Lung (tissue), 12 donors: ENCODE results near the gene CAPZA1. TPM values are rescaled to one million over a fixed set of nuclear protein-coding genes. Genes with fewer than 3 reads are reported as not detected.
"Not testable (repeated sequence)": the region's sequence is repeated elsewhere in the genome, so short reads cannot be mapped to it uniquely, and the experiment has no call there.

Source experiments
- ATAC-seq: fragments of 200-7000 bp; cut with Tn5 transposase; one replicate; pipeline ENCODE4 v1.9.1; 2020; ENCODE audit warnings: moderate number of reproducible peaks; ENCODE audit not compliant: insufficient read depth, low FRiP score
- DNase-seq, 3 donors: peaks; one replicate each; pipeline ENCODE4 v3.0.0-alpha.2; 2013 to 2017
- H3K27ac ChIP-seq, 2 donors: one replicate each; pipeline ENCODE4 v1.5.1; 2013; ENCODE audit warnings: mild to moderate bottlenecking in 2 of 2, moderate library complexity in 2 of 2, control low read depth in 1 of 2, inconsistent platforms in 1 of 2, low read depth in 1 of 2, low read length in 1 of 2
- H3K27me3 ChIP-seq, 3 donors: one replicate each; pipeline ENCODE4 v1.5.1; 2013; ENCODE audit warnings: low read length in 2 of 3; ENCODE audit not compliant: control insufficient read depth in 3 of 3, insufficient read depth in 3 of 3
- H3K36me3 ChIP-seq, 4 donors: one replicate each; pipeline ENCODE4 v1.5.1; 2013; ENCODE audit warnings: low read length in 4 of 4, mild to moderate bottlenecking in 1 of 4, moderate library complexity in 1 of 4; ENCODE audit not compliant: control insufficient read depth in 4 of 4, insufficient read depth in 4 of 4
- H3K4me1 ChIP-seq, 5 donors: one replicate each; pipeline ENCODE4 v1.5.1; 2013; ENCODE audit warnings: low read length in 5 of 5, mild to moderate bottlenecking in 2 of 5, moderate library complexity in 1 of 5; ENCODE audit not compliant: control insufficient read depth in 5 of 5, insufficient read depth in 5 of 5
- H3K4me3 ChIP-seq: one replicate; pipeline ENCODE4 v1.5.1; 2013; ENCODE audit warnings: mild to moderate bottlenecking, control low read depth, moderate library complexity
- H3K9ac ChIP-seq, 2 donors: one replicate each; pipeline ENCODE4 v1.5.1; 2013; ENCODE audit warnings: low read length in 2 of 2, control low read depth in 1 of 2; ENCODE audit not compliant: insufficient read depth in 1 of 2
- H3K9me3 ChIP-seq, 4 donors: one replicate each; pipeline ENCODE4 v1.5.1; 2013; ENCODE audit warnings: low read length in 3 of 4, mild to moderate bottlenecking in 1 of 4, moderate library complexity in 1 of 4; ENCODE audit not compliant: control insufficient read depth in 4 of 4, insufficient read depth in 3 of 4
- WGBS, 2 donors: extraction: QIAGEN DNeasy Blood & Tissue Kit; methylation state at CpG; one replicate each; pipeline ENCODE4 v1.1.7; 2013; 5-methylcytosine and 5-hydroxymethylcytosine counted together
- polyA plus RNA-seq, 2 donors: library from polyadenylated mRNA; stranded (reverse); fragments of 200-250 nt; gene quantifications; one replicate each; pipeline ENCODE4 v1.2.1, GENCODE V29; 2013
- total RNA-seq, 2 donors: library from RNA; depleted of rRNA in 1 of 2; stranded (reverse); fragments of >200 nt in 1 of 2; gene quantifications; one replicate each; pipeline ENCODE4 v1.2.1, GENCODE V29; 2014 to 2021
- TF ChIP-seq, protein P1 (sequence below): IDR thresholded peaks from 2 replicates; pipeline ENCODE4 v1.5.1; 2012; ENCODE audit warnings: mild to moderate bottlenecking; ENCODE audit errors: control extremely low read depth, extremely low read depth
- donor health status: control.
- donor health status: control.
- donor health status: Bipolar disorder and iron deficiency.
- donor health status: healthy.
- donor health status: DM: yes; HTN: yes; CAD: no.

CAPZA1 gene
- total and polyA plus RNA-seq, 4 donors, result 72.3 to 167 (median 106) TPM

DNA sequence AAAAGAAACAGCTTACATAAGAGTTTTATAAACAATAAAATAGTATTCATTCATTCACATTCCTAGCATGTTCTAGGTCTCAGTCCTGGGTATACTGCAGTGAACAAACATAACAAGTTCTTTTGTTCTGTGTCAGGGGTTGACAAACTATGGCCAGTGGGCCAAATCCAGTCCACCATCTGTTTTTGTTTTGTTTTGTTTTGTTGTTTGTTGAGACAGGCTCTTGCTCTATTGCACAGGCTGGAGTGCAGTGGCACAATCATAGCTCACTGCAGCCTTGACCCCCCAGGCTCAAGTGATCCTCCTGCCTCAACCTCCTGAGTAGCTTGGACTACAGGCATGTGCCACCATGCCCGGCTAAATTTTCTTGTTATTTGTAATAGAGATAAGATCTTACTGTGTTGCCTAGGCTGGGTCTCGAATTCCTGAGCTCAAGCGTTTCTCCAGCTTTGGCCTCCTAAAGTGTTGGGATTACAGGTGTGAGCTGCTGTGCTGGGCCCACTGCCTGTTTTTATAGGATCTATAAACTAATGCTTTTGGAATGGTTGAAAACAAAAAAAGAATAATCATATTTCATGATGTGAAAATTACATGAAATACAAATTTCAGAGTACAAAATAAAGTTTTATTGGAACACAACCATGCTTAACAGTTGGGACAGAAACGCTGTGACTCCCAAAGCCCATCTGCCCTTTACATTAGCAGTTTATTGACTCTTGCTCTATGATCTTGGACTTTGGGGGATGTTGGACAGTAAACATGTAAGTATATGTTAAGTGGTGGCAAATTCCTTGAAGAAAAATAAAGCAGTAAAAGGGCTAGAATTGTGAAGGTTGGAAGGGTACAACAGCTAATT lies 17.9 kb downstream of the CAPZA1 start:
- WGBS, 2 donors, result 76 to 87% methylated on average over 4 of the region's 4 CpGs
- Histone ChIP-seq H3K9me3 (no peaks in the 10 kb centered on the region), H3K36me3 (no peaks in the 10 kb centered on the region), H3K27me3 (no peaks in the 10 kb centered on the region), H3K9ac (no peak overlapping the region), H3K4me3 (no peak overlapping the region), H3K27ac (no peak overlapping the region), H3K4me1 (peaks cover 0 to 8% (median 3%) of the 10 kb centered on the region in 5 donors)
- ATAC-seq, result no peak
- no peak for DNase-seq
- TF ChIP-seq, protein P1, sequence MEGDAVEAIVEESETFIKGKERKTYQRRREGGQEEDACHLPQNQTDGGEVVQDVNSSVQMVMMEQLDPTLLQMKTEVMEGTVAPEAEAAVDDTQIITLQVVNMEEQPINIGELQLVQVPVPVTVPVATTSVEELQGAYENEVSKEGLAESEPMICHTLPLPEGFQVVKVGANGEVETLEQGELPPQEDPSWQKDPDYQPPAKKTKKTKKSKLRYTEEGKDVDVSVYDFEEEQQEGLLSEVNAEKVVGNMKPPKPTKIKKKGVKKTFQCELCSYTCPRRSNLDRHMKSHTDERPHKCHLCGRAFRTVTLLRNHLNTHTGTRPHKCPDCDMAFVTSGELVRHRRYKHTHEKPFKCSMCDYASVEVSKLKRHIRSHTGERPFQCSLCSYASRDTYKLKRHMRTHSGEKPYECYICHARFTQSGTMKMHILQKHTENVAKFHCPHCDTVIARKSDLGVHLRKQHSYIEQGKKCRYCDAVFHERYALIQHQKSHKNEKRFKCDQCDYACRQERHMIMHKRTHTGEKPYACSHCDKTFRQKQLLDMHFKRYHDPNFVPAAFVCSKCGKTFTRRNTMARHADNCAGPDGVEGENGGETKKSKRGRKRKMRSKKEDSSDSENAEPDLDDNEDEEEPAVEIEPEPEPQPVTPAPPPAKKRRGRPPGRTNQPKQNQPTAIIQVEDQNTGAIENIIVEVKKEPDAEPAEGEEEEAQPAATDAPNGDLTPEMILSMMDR, result no peak

DNA sequence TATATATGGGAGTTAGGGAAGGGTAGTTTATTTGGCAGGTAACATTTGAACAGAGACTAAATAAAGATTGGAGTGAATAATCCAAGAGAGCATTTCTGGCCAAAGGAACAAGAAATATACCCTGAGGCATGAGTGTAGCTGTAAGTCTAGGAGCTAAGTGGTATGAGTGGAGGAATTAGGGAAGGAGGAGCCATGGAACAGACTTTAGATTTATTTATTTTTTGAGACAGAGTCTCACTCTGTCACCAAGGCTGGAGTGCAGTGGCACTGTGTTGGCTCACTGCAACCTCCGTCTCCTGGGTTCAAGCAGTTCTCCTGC lies 18.4 kb downstream of the CAPZA1 start:
- ATAC-seq (no peak), DNase-seq (no peak)
- TF ChIP-seq, protein P1, result no peak
- no peaks in the 10 kb centered on the region for H3K9me3 ChIP-seq
- no peaks in the 10 kb centered on the region for H3K27me3 ChIP-seq
- H3K27ac ChIP-seq, result no peak overlapping the region
- H3K36me3 ChIP-seq, result no peaks in the 10 kb centered on the region
- H3K9ac ChIP-seq, result no peak overlapping the region
- H3K4me1 ChIP-seq, result peaks cover 0 to 8% (median 3%) of the 10 kb centered on the region in 5 donors
- WGBS, 2 donors, result 82 to 89% methylated on average over 1 of the region's 1 CpG
- H3K4me3 ChIP-seq, result no peak overlapping the region

DNA sequence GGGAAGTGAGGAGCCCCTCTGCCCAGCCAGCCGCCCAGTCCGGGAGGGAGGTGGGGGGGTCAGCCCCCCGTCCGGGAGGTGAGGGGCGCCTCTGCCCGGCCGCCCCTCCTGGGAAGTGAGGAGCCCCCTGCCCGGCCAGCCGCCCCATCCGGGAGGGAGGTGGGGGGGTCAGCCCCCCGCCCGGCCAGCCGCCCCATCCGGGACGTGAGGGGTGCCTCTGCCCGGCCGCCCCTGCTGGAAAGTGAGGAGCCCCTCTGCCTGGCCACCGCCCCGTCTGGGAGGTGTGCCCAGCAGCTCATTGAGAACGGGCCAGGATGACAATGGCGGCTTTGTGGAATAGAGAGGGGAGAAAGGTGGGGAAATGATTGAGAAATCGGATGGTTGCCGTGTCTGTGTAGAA lies 20.8 kb downstream of the CAPZA1 start:
- WGBS, 2 donors, result 89 to 92% methylated on average over 23 of the region's 23 CpGs
- not testable (repeated sequence) for H3K27me3 ChIP-seq, H3K36me3 ChIP-seq, H3K4me1 ChIP-seq, H3K27ac ChIP-seq, ATAC-seq, H3K9me3 ChIP-seq, H3K4me3 ChIP-seq, DNase-seq, H3K9ac ChIP-seq

DNA sequence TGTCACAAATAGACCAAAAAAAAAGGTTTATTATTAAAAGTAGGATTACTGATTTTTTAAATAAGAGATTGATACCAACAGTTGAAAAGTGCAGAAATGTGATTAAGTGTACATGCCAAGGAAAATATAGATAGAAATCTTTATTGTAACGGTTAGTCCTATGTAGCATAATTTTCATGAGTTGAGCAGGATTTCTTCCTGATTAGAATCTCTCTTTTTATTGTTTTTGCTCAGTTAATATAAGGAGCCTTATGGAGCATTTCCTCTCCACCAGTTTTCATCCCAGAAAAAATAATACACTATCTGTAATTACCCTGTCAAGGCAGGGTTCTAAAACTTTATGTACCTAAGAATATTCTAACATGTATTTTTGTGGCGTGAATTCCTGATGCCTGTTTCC lies 23.4 kb downstream of the CAPZA1 start:
- TF ChIP-seq, protein P1, result no peak
- Histone ChIP-seq H3K27me3 (no peaks in the 10 kb centered on the region), H3K9ac (no peak overlapping the region), H3K4me1 (peaks cover 0 to 2% (median 0%) of the 10 kb centered on the region in 5 donors), H3K9me3 (no peaks in the 10 kb centered on the region), H3K36me3 (peaks cover 0 to 3% (median 2%) of the 10 kb centered on the region in 4 donors), H3K27ac (no peak overlapping the region), H3K4me3 (no peak overlapping the region)
- 85 to 95% methylated on average over 2 of the region's 2 CpGs for whole genome bisulfite sequencing, 2 donors
- DNase-seq, result no peak
- ATAC-seq, result no peak
